Colonic mucosa (tissue), 4 donors: Measurements from ENCODE around the gene SFXN1. TPM values are rescaled to one million over a fixed set of nuclear protein-coding genes. Genes with fewer than 3 reads are reported as not detected.
"Not testable (repeated sequence)": the region's sequence is repeated elsewhere in the genome, so short reads cannot be mapped to it uniquely, and the experiment has no call there.

Source experiments
- DNase-seq: peaks from one replicate; pipeline ENCODE4 v3.0.0-alpha.2; 2020
- H3K27ac ChIP-seq: fragments of 200-600 bp; one replicate; pipeline ENCODE4 v1.8.0; 2021
- H3K27me3 ChIP-seq: fragments of 200-600 bp; one replicate; pipeline ENCODE4 v1.8.0; 2021
- H3K36me3 ChIP-seq: fragments of 200-600 bp; one replicate; pipeline ENCODE4 v1.8.0; 2021
- H3K4me1 ChIP-seq: fragments of 200-600 bp; one replicate; pipeline ENCODE4 v1.8.0; 2021; ENCODE audit warnings: mild to moderate bottlenecking
- H3K4me3 ChIP-seq: fragments of 200-600 bp; one replicate; pipeline ENCODE4 v1.8.0; 2021
- H3K9ac ChIP-seq, 2 donors: one replicate each; pipeline ENCODE4 v1.7.0; 2013; ENCODE audit warnings: control low read depth in 2 of 2, low read depth in 2 of 2, low read length in 2 of 2
- H3K9me3 ChIP-seq: fragments of 200-600 bp; one replicate; pipeline ENCODE4 v1.8.0; 2021
- intact Hi-C: fragments of 100-400 bp; cut with DNase I; formaldehyde crosslinking; loops from one replicate; pipeline ENCODE4 v1.14.1; 2022
- total RNA-seq, 2 donors: library from RNA; stranded (reverse); fragmentation: NEBNext Ultra II Directional in 1 of 2; extraction: Animal tissue kit (Norgen Biotek cat#: 25700) in 1 of 2; gene quantifications; one replicate each; pipeline ENCODE4 v1.2.1, GENCODE V29; 2021
- TF ChIP-seq, protein P1 (sequence below): fragments of 200-600 bp; IDR thresholded peaks from one replicate; pipeline ENCODE4 v1.8.0; 2022; ENCODE audit warnings: antibody characterized with exemption, mild to moderate bottlenecking
- donor health status: healthy.
- donor health status: DM: no; HTN: no; CAD: no.
- donor health status: DM: no; HTN: no; CAD: no.

The SFXN1 gene
- total RNA-seq, 2 donors from 2014 or later = 71.9 to 95.7 TPM

GRCh38 chr5:175494264-175495183 is 16.2 kb downstream of the SFXN1 start:
- Histone ChIP-seq H3K4me1 (no peaks in the 10 kb centered on the region), H3K4me3 (no peak overlapping the region), H3K27me3 (no peaks in the 10 kb centered on the region), H3K36me3 (no peaks in the 10 kb centered on the region), H3K27ac (no peak overlapping the region), H3K9ac (no peak overlapping the region), H3K9me3 (no peaks in the 10 kb centered on the region)
- intact Hi-C loops = no loop called here
- DNase-seq = no peak
- TF ChIP-seq, protein P1, sequence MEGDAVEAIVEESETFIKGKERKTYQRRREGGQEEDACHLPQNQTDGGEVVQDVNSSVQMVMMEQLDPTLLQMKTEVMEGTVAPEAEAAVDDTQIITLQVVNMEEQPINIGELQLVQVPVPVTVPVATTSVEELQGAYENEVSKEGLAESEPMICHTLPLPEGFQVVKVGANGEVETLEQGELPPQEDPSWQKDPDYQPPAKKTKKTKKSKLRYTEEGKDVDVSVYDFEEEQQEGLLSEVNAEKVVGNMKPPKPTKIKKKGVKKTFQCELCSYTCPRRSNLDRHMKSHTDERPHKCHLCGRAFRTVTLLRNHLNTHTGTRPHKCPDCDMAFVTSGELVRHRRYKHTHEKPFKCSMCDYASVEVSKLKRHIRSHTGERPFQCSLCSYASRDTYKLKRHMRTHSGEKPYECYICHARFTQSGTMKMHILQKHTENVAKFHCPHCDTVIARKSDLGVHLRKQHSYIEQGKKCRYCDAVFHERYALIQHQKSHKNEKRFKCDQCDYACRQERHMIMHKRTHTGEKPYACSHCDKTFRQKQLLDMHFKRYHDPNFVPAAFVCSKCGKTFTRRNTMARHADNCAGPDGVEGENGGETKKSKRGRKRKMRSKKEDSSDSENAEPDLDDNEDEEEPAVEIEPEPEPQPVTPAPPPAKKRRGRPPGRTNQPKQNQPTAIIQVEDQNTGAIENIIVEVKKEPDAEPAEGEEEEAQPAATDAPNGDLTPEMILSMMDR = no peak

GRCh38 chr5:175501759-175502158 is 23.4 kb downstream of the SFXN1 start:
- DNase-seq = no peak
- intact Hi-C loops = no loop called here
- Histone ChIP-seq H3K9ac (no peak overlapping the region), H3K9me3 (no peaks in the 10 kb centered on the region), H3K4me1 (no peaks in the 10 kb centered on the region), H3K27ac (no peak overlapping the region), H3K4me3 (no peak overlapping the region), H3K36me3 (no peaks in the 10 kb centered on the region), H3K27me3 (no peaks in the 10 kb centered on the region)
- TF ChIP-seq, protein P1 = no peak

DNA sequence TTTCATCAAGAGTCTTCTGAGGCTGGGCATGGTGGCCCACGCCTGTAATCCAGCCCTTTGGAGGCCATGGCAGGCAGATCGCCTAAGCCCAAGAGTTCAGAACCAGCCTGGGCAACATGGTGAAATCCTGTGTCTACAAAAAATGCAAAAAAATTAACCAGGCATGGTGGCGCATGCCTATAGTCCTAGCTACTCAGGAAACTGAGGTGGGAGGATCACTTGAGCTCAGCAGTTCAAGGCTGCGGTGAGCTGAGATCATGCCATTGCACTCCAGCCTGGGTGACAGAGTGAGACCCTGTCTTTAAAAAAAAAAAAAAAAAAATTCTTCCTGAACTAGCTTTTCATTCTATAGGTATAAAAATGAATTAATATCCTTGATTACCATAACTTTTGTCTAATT is 29.3 kb downstream of the SFXN1 start:
- H3K9ac ChIP-seq, H3K27me3 ChIP-seq, H3K4me1 ChIP-seq, intact Hi-C loops, H3K4me3 ChIP-seq, H3K9me3 ChIP-seq, DNase-seq, H3K27ac ChIP-seq: not testable (repeated sequence)
- H3K36me3 ChIP-seq = peaks cover 17% of the 10 kb centered on the region

GRCh38 chr5:175508896-175509295 is 30.5 kb downstream of the SFXN1 start:
- TF ChIP-seq, protein P1 = no peak

GRCh38 chr5:175513297-175513696 is 34.9 kb downstream of the SFXN1 start:
- Histone ChIP-seq H3K4me3 (no peak overlapping the region), H3K36me3 (peaks cover 17% of the 10 kb centered on the region), H3K27ac (no peak overlapping the region), H3K9ac (no peak overlapping the region), H3K4me1 (no peaks in the 10 kb centered on the region), H3K9me3 (no peaks in the 10 kb centered on the region), H3K27me3 (no peaks in the 10 kb centered on the region)
- TF ChIP-seq, protein P1 = no peak
- intact Hi-C loops = no loop called here
- no peak for DNase-seq

More at GRCh38 chr5:175508896-175509295, 30.5 kb downstream of the SFXN1 start:
- intact Hi-C loops = no loop called here
- Histone ChIP-seq H3K9ac (no peak overlapping the region), H3K27me3 (no peaks in the 10 kb centered on the region), H3K4me3 (no peak overlapping the region), H3K4me1 (no peaks in the 10 kb centered on the region), H3K27ac (no peak overlapping the region), H3K9me3 (no peaks in the 10 kb centered on the region), H3K36me3 (peaks cover 17% of the 10 kb centered on the region)
- no peak for DNase-seq

DNA sequence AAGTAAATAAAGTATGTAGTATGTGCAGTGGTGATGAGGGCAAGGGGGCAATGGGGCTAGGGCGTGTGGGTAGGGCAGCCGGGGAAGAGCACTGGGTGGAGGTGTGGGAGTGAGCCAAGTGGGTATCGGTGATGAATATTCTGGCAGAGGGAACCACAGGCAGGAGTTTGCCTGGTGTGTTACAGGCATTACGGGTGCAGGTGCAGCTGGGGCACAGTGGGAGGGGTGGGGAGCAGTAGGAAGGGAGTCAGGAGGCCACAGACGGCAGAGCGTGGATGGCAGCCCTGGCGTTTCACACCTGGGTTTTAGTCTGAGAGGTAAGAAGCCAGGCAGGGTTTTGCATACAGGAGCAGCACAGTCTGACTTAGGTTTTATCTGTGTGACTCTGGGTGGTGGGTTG is 35.4 kb downstream of the SFXN1 start:
- intact Hi-C loops = no loop called here
- Histone ChIP-seq H3K27ac (no peak overlapping the region), H3K36me3 (peaks cover 17% of the 10 kb centered on the region), H3K4me3 (no peak overlapping the region), H3K27me3 (no peaks in the 10 kb centered on the region), H3K9me3 (no peaks in the 10 kb centered on the region), H3K9ac (no peak overlapping the region), H3K4me1 (no peaks in the 10 kb centered on the region)
- no peak for DNase-seq
- TF ChIP-seq, protein P1 = no peak
